HCT116 (cell line): ENCODE data around the gene PNPLA2. TPM values are rescaled to one million over a fixed set of nuclear protein-coding genes. Genes with fewer than 3 reads are reported as not detected.

Experiments
- ATAC-seq: fragments of 200-7000 bp; cut with Tn5 transposase; 2 replicates; pipeline ENCODE4 v1.9.1; 2020; ENCODE audit warnings: mild to moderate bottlenecking, moderate library complexity
- BruUV-seq: library from RNA; stranded (reverse); fragments of 400-500 nt; replicated peaks from 2 replicates; lab custom pipeline; 2021; lab: Mats Ljungman, UMichigan
- CTCF ChIA-PET: fragments of 300-600 bp; sonication (Branson Sonifier 250); formaldehyde crosslinking; loops from one replicate; lab custom pipeline; 2021; ENCODE audit warnings: antibody characterized with exemption; lab: Charles Lee
- POLR2A ChIA-PET: fragments of 300-600, 350-600 bp; sonication (Branson Sonifier 250); formaldehyde crosslinking; loops from one replicate; lab custom pipeline; 2021; ENCODE audit warnings: antibody characterized with exemption; lab: Charles Lee
- RAD21 ChIA-PET, 2 experiments: fragments of 300-600 bp; sonication (Branson Sonifier 250); formaldehyde crosslinking; loops; one replicate each; lab custom pipeline; 2023; ENCODE audit warnings: low total read pairs in 2 of 2; ENCODE audit not compliant: uncharacterized antibody in 2 of 2, unreplicated experiment in 2 of 2, low non-redundant PET in 1 of 2; lab: Charles Lee
- DNase-seq: peaks from one replicate; pipeline ENCODE4 v3.0.0-alpha.2; 2010; ENCODE audit warnings: low read depth, low spot score
- H2AFZ ChIP-seq: fragments of 200-600 bp; shearing (Covaris generic), sonication (generic); 2 replicates; pipeline ENCODE4 v1.6.1; 2017; ENCODE audit warnings: low read depth, mixed run types, mixed read lengths, antibody characterized with exemption, low read length; ENCODE audit not compliant: poor library complexity, severe bottlenecking
- H3K27ac ChIP-seq: 2 replicates; pipeline ENCODE4 v1.5.1; 2012; ENCODE audit warnings: low read depth, low read length
- H3K27me3 ChIP-seq: fragments of 200-600 bp; sonication (generic); 2 replicates; pipeline ENCODE4 v1.6.1; 2016; ENCODE audit warnings: mixed run types, low read length, mixed read lengths; ENCODE audit not compliant: insufficient read depth
- H3K36me3 ChIP-seq, 2 experiments: fragments of 200-500 bp in 1 of 2; fragments of 200-600 bp in 1 of 2; sonication (Bioruptor generic) in 1 of 2; sonication (generic) in 1 of 2; 2 replicates each; pipeline versions ENCODE4 v1.5.1 to v1.6.1; 2014 to 2016; ENCODE audit warnings: low read length in 2 of 2, inconsistent platforms in 1 of 2, mixed read lengths in 1 of 2, mixed run types in 1 of 2; ENCODE audit not compliant: insufficient read depth in 2 of 2, control insufficient read depth in 1 of 2
- H3K4me1 ChIP-seq, 2 experiments: fragments of 200-600 bp in 1 of 2; sonication (generic) in 1 of 2; 2 replicates each; pipeline versions ENCODE4 v1.5.1 to v1.6.1; 2012 to 2017; ENCODE audit warnings: low read length in 2 of 2, inconsistent platforms in 1 of 2, mild to moderate bottlenecking in 1 of 2, mixed read lengths in 1 of 2, mixed run types in 1 of 2, moderate library complexity in 1 of 2; ENCODE audit not compliant: insufficient read depth in 2 of 2, control insufficient read depth in 1 of 2
- H3K4me2 ChIP-seq: fragments of 200-600 bp; sonication (generic); 2 replicates; pipeline ENCODE4 v1.6.1; 2017; ENCODE audit warnings: mixed run types, low read length, mixed read lengths
- H3K4me3 ChIP-seq, 2 experiments: fragments of 200-600 bp in 1 of 2; sonication (generic) in 1 of 2; replicated peaks in 1 of 2; 2 replicates each; pipeline ENCODE4 v1.5.1; 2011 to 2016; ENCODE audit warnings: low read length in 2 of 2, control low read depth in 1 of 2, low read depth in 1 of 2, mild to moderate bottlenecking in 1 of 2, mixed read lengths in 1 of 2, mixed run types in 1 of 2
- H3K79me2 ChIP-seq: fragments of 200-600 bp; sonication (generic); 2 replicates; pipeline ENCODE4 v1.6.1; 2017; ENCODE audit warnings: mild to moderate bottlenecking, mixed run types, low read length, moderate library complexity, mixed read lengths; ENCODE audit not compliant: insufficient read depth
- H3K9ac ChIP-seq: fragments of 200-600 bp; sonication (generic); 2 replicates; pipeline ENCODE4 v1.6.1; 2016; ENCODE audit warnings: low read length, mixed read lengths
- H3K9me2 ChIP-seq: fragments of 200-600 bp; sonication (generic), shearing (Covaris generic); 2 replicates; pipeline ENCODE4 v1.6.1; 2017; ENCODE audit warnings: mixed run types, mild to moderate bottlenecking, moderate library complexity; ENCODE audit not compliant: insufficient read depth
- H3K9me3 ChIP-seq, 2 experiments: fragments of 200-500 bp in 1 of 2; fragments of 200-600 bp in 1 of 2; sonication (Bioruptor generic) in 1 of 2; sonication (generic) in 1 of 2; 2 replicates each; pipeline ENCODE4 v1.6.1; 2014 to 2017; ENCODE audit warnings: low read length in 2 of 2, mixed read lengths in 2 of 2, inconsistent platforms in 1 of 2, low read depth in 1 of 2, mild to moderate bottlenecking in 1 of 2, mixed run types in 1 of 2, moderate library complexity in 1 of 2; ENCODE audit not compliant: control insufficient read depth in 1 of 2, insufficient read depth in 1 of 2
- H4K20me1 ChIP-seq: fragments of 200-600 bp; sonication (generic), shearing (Covaris generic); 2 replicates; pipeline ENCODE4 v1.6.1; 2017; ENCODE audit warnings: mixed run types, mild to moderate bottlenecking, moderate library complexity; ENCODE audit not compliant: insufficient read depth
- ATF3 ChIP-seq: IDR thresholded peaks from 2 replicates; pipeline ENCODE4 v1.6.1; 2012
- CEBPB ChIP-seq: IDR thresholded peaks from 2 replicates; pipeline ENCODE4 v1.6.1; 2012; ENCODE audit warnings: low read depth
- ZFX ChIP-seq: fragments of 450-650 bp; IDR thresholded peaks from 2 replicates; pipeline ENCODE4 v1.6.1; 2017
- intact Hi-C: fragments of 100-400 bp; cut with micrococcal nuclease; formaldehyde crosslinking; loops from 2 replicates; pipeline ENCODE4 v1.10.0; 2022
- total RNA-seq: library from RNA; stranded (reverse); gene quantifications from one replicate; pipeline ENCODE4 v1.2.1, GENCODE V29; 2021; ENCODE audit not compliant: unreplicated experiment

Gene PNPLA2
- total RNA-seq, 1 experiment from 2014 or later = 124 TPM

- intact Hi-C loops = loop anchor here (10.0 kb wide), 1 partner anchor 181 kb away; no protein-coding TSS in a partner anchor
- ChIA-PET RAD21 (no interaction called here), POLR2A (no interaction called here)
- H3K36me3 ChIP-seq = no peaks in the 10 kb centered on the region
- peaks cover 2 to 24% of the 10 kb centered on the region in 2 experiments; a peak in 3 of 4 replicates for H3K4me1 ChIP-seq
- no peaks in the 10 kb centered on the region for H4K20me1 ChIP-seq
- TF ChIP-seq CEBPB (no peak), ZFX (no peak), ATF3 (no peak)
- TF ChIP-seq, all 23 proteins: peak for 0
- Histone ChIP-seq H3K9me3 (no peaks in the 10 kb centered on the region), H3K4me3 (no peak overlapping the region), H3K79me2 (no peaks in the 10 kb centered on the region), H2AFZ (no peak overlapping the region), H3K9me2 (no peaks in the 10 kb centered on the region), H3K4me2 (no peak overlapping the region), H3K27ac (no peak overlapping the region), H3K27me3 (no peaks in the 10 kb centered on the region), H3K9ac (no peak overlapping the region)
- ATAC-seq = no peak
- no TSS peak for BruUV-seq
- CTCF ChIA-PET = no interaction called here
- DNase-seq = no peak
Measured at GRCh38 chr11:873706-874105, 55.0 kb downstream of the PNPLA2 start.

Other genes with a start within 250 kb of the PNPLA2 start
- gene PHRF1, start 242.4 kb upstream of the PNPLA2 start, total RNA-seq = 45.5 TPM
- 15.2 TPM for gene IRF7, start 203.0 kb upstream of the PNPLA2 start, total RNA-seq
- gene CDHR5, start 194.0 kb upstream of the PNPLA2 start, total RNA-seq = not detected
- gene SCT, start 191.7 kb upstream of the PNPLA2 start, total RNA-seq = not detected
- gene DRD4, start 181.6 kb upstream of the PNPLA2 start, total RNA-seq = 2.4 TPM
- 33.9 TPM for gene DEAF1, start 123.7 kb upstream of the PNPLA2 start, total RNA-seq
- gene TMEM80, start 123.1 kb upstream of the PNPLA2 start, total RNA-seq = 18.4 TPM
- gene EPS8L2, start 112.7 kb upstream of the PNPLA2 start, total RNA-seq = 157 TPM
- gene TALDO1, start 71.5 kb upstream of the PNPLA2 start, total RNA-seq = 242 TPM
- 88.7 TPM for gene GATD1, start 41.4 kb upstream of the PNPLA2 start, total RNA-seq
- gene CEND1, start 28.8 kb upstream of the PNPLA2 start, total RNA-seq = 0.27 TPM
- gene SLC25A22, start 20.6 kb upstream of the PNPLA2 start, total RNA-seq = 62.0 TPM
- 41.5 TPM for gene PIDD1, start 13.7 kb upstream of the PNPLA2 start, total RNA-seq
- 3,615 TPM for gene RPLP2, start 8.9 kb upstream of the PNPLA2 start, total RNA-seq
- 11.8 TPM for gene CRACR2B, start 9.0 kb downstream of the PNPLA2 start, total RNA-seq
- gene CD151, start 14.0 kb downstream of the PNPLA2 start, total RNA-seq = 296 TPM
- 211 TPM for gene POLR2L, start 23.6 kb downstream of the PNPLA2 start, total RNA-seq
- gene TSPAN4, start 23.9 kb downstream of the PNPLA2 start, total RNA-seq = 50.3 TPM
- gene CHID1, start 91.9 kb downstream of the PNPLA2 start, total RNA-seq = 102 TPM
- gene AP2A2, start 107.0 kb downstream of the PNPLA2 start, total RNA-seq = 55.5 TPM
- 0.02 TPM for gene MUC6, start 217.8 kb downstream of the PNPLA2 start, total RNA-seq